Stomach (tissue), 4 donors: ENCODE data around the gene LALBA.

Experiments used
- POLR2A ChIP-seq, 4 donors: fragments of 450-650 bp; IDR thresholded peaks; one replicate each; pipeline ENCODE4 v1.6.1; 2016; ENCODE audit warnings: antibody characterized with exemption in 4 of 4, control low read depth in 2 of 4, mild to moderate bottlenecking in 1 of 4, moderate library complexity in 1 of 4
- POLR2AphosphoS5 ChIP-seq, 3 donors: sonication (generic); formaldehyde crosslinking; IDR thresholded peaks; one replicate each; pipeline ENCODE4 v1.6.1; 2016; ENCODE audit warnings: antibody characterized with exemption in 3 of 3
- TF ChIP-seq, protein P1 (sequence below), 7 experiments: fragments of 450-650 bp in 4 of 7; fragments of 200-600 bp in 3 of 7; sonication (generic) in 3 of 7; IDR thresholded peaks; one replicate each; pipeline ENCODE4 v1.5.1; 2016 to 2019; ENCODE audit warnings: antibody characterized with exemption in 7 of 7, control low read depth in 2 of 7, mild to moderate bottlenecking in 1 of 7

GRCh38 chr12:48545833-48546469 lies 23.9 kb downstream of the LALBA start:
- TF ChIP-seq, protein P1, sequence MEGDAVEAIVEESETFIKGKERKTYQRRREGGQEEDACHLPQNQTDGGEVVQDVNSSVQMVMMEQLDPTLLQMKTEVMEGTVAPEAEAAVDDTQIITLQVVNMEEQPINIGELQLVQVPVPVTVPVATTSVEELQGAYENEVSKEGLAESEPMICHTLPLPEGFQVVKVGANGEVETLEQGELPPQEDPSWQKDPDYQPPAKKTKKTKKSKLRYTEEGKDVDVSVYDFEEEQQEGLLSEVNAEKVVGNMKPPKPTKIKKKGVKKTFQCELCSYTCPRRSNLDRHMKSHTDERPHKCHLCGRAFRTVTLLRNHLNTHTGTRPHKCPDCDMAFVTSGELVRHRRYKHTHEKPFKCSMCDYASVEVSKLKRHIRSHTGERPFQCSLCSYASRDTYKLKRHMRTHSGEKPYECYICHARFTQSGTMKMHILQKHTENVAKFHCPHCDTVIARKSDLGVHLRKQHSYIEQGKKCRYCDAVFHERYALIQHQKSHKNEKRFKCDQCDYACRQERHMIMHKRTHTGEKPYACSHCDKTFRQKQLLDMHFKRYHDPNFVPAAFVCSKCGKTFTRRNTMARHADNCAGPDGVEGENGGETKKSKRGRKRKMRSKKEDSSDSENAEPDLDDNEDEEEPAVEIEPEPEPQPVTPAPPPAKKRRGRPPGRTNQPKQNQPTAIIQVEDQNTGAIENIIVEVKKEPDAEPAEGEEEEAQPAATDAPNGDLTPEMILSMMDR (IDR thresholded peaks at IDR 0.05), result no peak
- TF ChIP-seq POLR2A (IDR thresholded peaks at IDR 0.05) (no peak), POLR2AphosphoS5 (IDR thresholded peaks at IDR 0.05) (no peak)
